Measurements from ENCODE around the gene NAP1L4.
"Not testable (repeated sequence)": the region's sequence is repeated elsewhere in the genome, so short reads cannot be mapped to it uniquely, and the experiment has no call there.

NAP1L4 gene

GRCh38 chr11:2940147-2940920 lies 51.8 kb downstream of the NAP1L4 start:
- peak overlapping the region; percentile 87 for H3K27ac ChIP-seq
- POLR2A ChIA-PET (ENCODE audit: low non-redundant PET), result no interaction called here
- CTCF ChIA-PET, result no interaction called here
- peak; percentile 59 for DNase-seq (ENCODE audit: low spot score)
- TF ChIP-seq, protein P1, sequence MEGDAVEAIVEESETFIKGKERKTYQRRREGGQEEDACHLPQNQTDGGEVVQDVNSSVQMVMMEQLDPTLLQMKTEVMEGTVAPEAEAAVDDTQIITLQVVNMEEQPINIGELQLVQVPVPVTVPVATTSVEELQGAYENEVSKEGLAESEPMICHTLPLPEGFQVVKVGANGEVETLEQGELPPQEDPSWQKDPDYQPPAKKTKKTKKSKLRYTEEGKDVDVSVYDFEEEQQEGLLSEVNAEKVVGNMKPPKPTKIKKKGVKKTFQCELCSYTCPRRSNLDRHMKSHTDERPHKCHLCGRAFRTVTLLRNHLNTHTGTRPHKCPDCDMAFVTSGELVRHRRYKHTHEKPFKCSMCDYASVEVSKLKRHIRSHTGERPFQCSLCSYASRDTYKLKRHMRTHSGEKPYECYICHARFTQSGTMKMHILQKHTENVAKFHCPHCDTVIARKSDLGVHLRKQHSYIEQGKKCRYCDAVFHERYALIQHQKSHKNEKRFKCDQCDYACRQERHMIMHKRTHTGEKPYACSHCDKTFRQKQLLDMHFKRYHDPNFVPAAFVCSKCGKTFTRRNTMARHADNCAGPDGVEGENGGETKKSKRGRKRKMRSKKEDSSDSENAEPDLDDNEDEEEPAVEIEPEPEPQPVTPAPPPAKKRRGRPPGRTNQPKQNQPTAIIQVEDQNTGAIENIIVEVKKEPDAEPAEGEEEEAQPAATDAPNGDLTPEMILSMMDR (conservative IDR thresholded peaks at IDR 0.05; ENCODE audit: low read depth), result no peak

DNA sequence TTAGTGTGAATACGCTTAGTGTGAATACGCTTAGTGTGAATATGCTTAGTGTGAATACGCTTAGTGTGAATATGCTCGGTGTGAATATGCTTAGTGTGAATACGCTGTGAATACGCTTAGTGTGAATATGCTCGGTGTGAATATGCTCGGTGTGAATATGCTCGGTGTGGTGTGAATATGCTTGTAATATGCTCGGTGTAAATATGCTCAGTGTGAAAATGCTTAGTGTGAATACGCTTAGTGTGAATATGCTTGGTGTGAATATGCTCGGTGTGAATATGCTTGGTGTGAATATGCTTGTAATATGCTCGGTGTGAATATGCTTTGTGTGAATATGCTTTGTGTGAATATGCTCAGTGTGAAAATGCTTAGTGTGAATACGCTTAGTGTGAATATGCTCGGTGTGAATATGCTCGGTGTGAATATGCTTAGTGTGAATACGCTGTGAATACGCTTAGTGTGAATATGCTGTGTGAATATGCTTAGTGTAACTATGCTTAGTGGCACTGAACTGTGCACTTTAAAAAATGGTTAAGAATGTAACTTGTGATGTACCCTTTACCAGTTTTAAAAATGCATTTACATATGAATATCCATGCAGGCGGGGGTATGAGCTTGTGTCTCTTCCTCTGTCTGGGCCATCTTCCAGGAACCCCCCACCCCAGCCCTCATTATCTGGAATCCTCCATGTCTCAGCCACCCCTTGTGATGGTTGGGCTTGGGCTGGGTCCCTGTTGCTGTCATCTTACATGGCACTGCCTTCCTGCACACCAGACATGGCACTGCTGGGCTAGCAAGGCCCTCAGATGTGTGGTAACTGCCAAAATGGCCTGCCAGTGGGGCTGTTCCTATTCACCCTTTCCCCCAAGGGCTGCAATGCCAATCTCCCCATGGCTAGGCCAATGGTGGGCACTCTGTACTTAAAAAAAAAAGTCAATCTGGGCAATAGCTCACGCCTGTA lies 53.4 kb downstream of the NAP1L4 start:
- POLR2A ChIA-PET (ENCODE audit: low non-redundant PET); DNase-seq (ENCODE audit: low spot score): not testable (repeated sequence)
- peak overlapping the region; percentile 87 for H3K27ac ChIP-seq
- CTCF ChIA-PET, result interaction anchor here (0.7 to 1.2 kb wide), 3 partner anchors 7 to 75 kb away, joined by 3 to 10 read pairs (median 5); no protein-coding TSS in a partner anchor

- POLR2A ChIA-PET (ENCODE audit: low non-redundant PET); H3K27ac ChIP-seq; CTCF ChIA-PET; DNase-seq (ENCODE audit: low spot score): not testable (repeated sequence)
Measured at GRCh38 chr11:2937641-2938457, 54.3 kb downstream of the NAP1L4 start.

DNA sequence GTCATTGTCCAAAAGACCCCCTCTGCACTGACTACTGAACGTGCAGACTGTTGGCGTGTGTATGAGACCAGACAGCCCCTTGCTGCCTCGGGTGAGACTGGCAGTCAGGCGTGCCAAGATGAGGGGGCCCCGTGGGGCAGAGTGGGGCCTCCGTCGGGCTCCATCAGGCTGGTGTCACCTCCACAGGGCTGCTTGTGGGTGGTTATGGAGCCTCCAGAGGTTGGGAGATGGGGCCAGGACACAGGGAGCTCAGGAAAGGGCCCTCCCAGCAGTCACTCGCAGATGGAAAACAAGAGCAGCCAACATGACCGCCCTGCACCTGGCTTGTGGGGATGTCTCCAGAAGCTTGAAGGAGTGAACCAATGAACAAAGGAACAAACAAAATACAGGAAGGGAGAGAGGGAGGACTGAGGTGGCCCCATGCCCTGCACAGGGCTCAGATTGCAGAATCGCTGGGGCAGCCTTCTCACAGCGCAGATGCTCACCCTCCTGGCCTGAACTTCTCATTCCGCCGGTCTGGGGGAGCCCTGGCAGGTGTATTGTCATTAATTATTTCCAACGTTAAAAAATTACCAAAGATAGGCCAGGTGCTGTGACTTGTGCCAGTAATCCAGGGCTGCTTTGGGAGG lies 57.4 kb downstream of the NAP1L4 start:
- CTCF ChIA-PET, result no interaction called here
- peak overlapping the region; percentile 95 for H3K27ac ChIP-seq
- POLR2A ChIA-PET (ENCODE audit: low non-redundant PET), result interaction anchor here (0.6 kb wide), 1 partner anchor 42 kb away, joined by 3 read pairs; no protein-coding TSS in a partner anchor
- TF ChIP-seq, protein P1 (conservative IDR thresholded peaks at IDR 0.05; ENCODE audit: low read depth), result no peak
- no peak for DNase-seq (ENCODE audit: low spot score)

DNA sequence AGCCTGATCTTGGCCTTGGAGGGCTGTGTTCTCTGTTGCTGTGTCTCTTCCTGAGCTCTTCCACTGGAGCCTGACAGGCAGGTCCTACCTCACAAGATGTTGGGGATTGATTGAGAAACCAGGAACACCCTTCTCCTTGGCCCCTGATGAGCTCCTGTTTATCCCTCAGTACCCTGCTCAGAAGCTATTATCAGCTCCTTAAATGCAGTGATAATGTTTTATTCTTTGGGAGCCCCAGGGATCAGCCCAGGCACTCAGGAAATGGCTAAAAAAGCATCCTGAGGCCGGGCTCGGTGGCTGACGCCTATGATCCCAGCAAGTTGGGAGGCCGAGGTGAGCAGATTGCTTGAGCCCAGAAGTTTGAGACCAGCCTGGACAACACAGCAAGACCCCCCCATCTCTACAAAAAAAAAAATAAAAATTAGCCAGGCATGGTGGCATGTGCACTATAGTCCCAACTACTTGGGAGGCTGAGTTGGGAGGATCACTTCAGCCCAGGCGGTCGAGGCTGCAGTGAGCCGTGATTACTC lies 58.0 kb downstream of the NAP1L4 start:
- POLR2A ChIA-PET (ENCODE audit: low non-redundant PET), result interaction anchor here (0.6 to 1.2 kb wide), 3 partner anchors 31 to 49 kb away, joined by 3 to 6 read pairs (median 3); partner anchors contain the start of gene CDKN1C
- DNase-seq (ENCODE audit: low spot score), result no peak
- CTCF ChIA-PET, result no interaction called here
- peak overlapping the region; percentile 95 for H3K27ac ChIP-seq
- TF ChIP-seq, protein P1 (conservative IDR thresholded peaks at IDR 0.05; ENCODE audit: low read depth), result no peak

DNA sequence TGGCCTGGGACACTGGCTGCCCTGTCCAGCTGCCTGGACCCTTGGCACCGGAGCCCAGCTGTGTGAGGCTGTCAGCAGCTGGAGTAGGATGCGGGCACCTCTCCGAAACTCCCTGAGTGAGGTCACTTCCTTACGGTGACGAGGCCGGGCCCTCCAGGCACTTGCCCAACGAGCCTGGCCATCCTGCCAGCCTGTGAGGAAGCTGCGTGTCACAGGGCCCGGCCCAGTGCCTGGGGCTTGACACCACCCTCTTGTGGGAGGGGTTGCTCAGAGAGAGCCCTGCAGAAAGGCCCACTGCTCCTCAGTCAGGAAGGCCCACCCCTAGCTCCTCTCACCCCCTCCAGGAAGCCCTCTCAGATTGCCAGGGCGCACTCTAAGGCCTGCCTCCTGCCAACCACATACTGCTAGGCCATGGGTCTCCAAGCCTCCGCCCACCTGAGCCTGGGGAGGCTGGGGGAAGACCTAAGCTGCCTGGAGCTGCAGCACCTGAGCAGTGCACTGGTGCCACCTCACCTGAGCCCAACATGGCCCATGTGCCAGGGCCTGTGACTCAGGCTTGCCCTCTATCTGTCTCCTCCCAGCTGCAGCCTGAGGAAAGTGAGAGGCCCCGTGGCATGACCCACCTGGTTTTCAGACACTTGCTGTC lies 58.6 kb downstream of the NAP1L4 start:
- TF ChIP-seq, protein P1 (conservative IDR thresholded peaks at IDR 0.05; ENCODE audit: low read depth), result no peak
- DNase-seq (ENCODE audit: low spot score), result peak; percentile 90
- ChIA-PET CTCF (interaction anchor here (0.9 to 1.3 kb wide), 2 partner anchors 10 to 158 kb away, joined by 3 to 5 read pairs; no protein-coding TSS in a partner anchor), POLR2A (ENCODE audit: low non-redundant PET) (interaction anchor here (1.0 to 1.2 kb wide), 3 partner anchors 31 to 48 kb away, joined by 3 to 6 read pairs (median 3); partner anchors contain the start of gene CDKN1C)
- H3K27ac ChIP-seq, result peak overlapping the region; percentile 95

Measured in RWPE1 (cell line).